Stomach smooth muscle (tissue), 2 donors: ENCODE data around the gene ARSK.

Experiments used
- H3K27ac ChIP-seq: one replicate; pipeline ENCODE4 v1.7.0; 2013; ENCODE audit warnings: mild to moderate bottlenecking, low read length, inconsistent platforms
- H3K27me3 ChIP-seq, 2 donors: one replicate each; pipeline ENCODE4 v1.7.0; 2013; ENCODE audit warnings: low read length in 2 of 2; ENCODE audit not compliant: insufficient read depth in 2 of 2, control insufficient read depth in 1 of 2
- H3K36me3 ChIP-seq, 2 donors: one replicate each; pipeline ENCODE4 v1.7.0; 2013; ENCODE audit warnings: low read length in 2 of 2; ENCODE audit not compliant: control insufficient read depth in 2 of 2, insufficient read depth in 2 of 2
- H3K4me1 ChIP-seq: one replicate; pipeline ENCODE4 v1.7.0; 2013; ENCODE audit warnings: low read length; ENCODE audit not compliant: control insufficient read depth, insufficient read depth
- H3K4me3 ChIP-seq, 2 donors: one replicate each; pipeline ENCODE4 v1.7.0; 2013; ENCODE audit warnings: low read length in 2 of 2
- H3K9ac ChIP-seq, 2 donors: one replicate each; pipeline ENCODE4 v1.7.0; 2013; ENCODE audit warnings: low read length in 2 of 2, mild to moderate bottlenecking in 1 of 2
- H3K9me3 ChIP-seq, 2 donors: one replicate each; pipeline ENCODE4 v1.7.0; 2013; ENCODE audit warnings: low read length in 2 of 2; ENCODE audit not compliant: control insufficient read depth in 2 of 2
- donor health status: healthy.
- donor health status: Pancreatic carcinoma.

Gene ARSK

GRCh38 chr5:95563367-95563766 lies 8.5 kb downstream of the ARSK start:
- Histone ChIP-seq H3K4me1 (no peaks in the 10 kb centered on the region), H3K27me3 (no peaks in the 10 kb centered on the region), H3K36me3 (peaks cover 0 to 5% of the 10 kb centered on the region in 2 donors), H3K9ac (no peak overlapping the region), H3K4me3 (no peak overlapping the region), H3K27ac (no peak overlapping the region), H3K9me3 (no peaks in the 10 kb centered on the region)

DNA sequence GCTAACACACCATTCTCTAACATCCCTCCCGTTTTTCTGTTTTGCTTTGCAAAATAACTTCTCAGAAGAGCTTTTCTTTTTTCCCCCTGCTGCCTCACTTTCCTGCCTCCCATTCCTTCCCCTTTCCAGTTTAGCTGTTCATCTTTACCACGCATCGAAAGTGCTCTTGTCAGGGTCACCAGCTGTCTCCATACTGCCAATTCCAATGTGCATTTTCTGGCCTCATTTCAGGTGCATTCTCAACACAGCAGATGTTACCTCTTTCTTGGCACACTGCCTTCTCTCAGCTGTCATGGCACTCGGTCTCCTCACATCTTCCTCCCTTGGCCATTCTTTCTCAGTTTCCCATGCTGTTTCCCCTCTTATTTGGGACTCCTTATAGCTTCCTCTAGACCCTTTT lies 9.5 kb downstream of the ARSK start:
- Histone ChIP-seq H3K9ac (no peak overlapping the region), H3K36me3 (peaks cover 0 to 9% of the 10 kb centered on the region in 2 donors), H3K27ac (no peak overlapping the region), H3K4me1 (no peaks in the 10 kb centered on the region), H3K4me3 (no peak overlapping the region), H3K9me3 (no peaks in the 10 kb centered on the region), H3K27me3 (no peaks in the 10 kb centered on the region)

- Histone ChIP-seq H3K36me3 (peaks cover 0 to 9% of the 10 kb centered on the region in 2 donors), H3K9me3 (no peaks in the 10 kb centered on the region), H3K27me3 (no peaks in the 10 kb centered on the region), H3K4me3 (no peak overlapping the region), H3K9ac (no peak overlapping the region), H3K27ac (no peak overlapping the region), H3K4me1 (no peaks in the 10 kb centered on the region)
These were observed 10.5 kb downstream of the ARSK start for GRCh38 chr5:95565280-95565920.

GRCh38 chr5:95572016-95572415 lies 17.1 kb downstream of the ARSK start:
- no peaks in the 10 kb centered on the region for H3K9me3 ChIP-seq
- H3K4me3 ChIP-seq = no peak overlapping the region
- H3K36me3 ChIP-seq = peaks cover 0 to 7% of the 10 kb centered on the region in 2 donors
- H3K9ac ChIP-seq = no peak overlapping the region
- no peak overlapping the region for H3K27ac ChIP-seq
- H3K27me3 ChIP-seq = no peaks in the 10 kb centered on the region
- no peaks in the 10 kb centered on the region for H3K4me1 ChIP-seq

DNA sequence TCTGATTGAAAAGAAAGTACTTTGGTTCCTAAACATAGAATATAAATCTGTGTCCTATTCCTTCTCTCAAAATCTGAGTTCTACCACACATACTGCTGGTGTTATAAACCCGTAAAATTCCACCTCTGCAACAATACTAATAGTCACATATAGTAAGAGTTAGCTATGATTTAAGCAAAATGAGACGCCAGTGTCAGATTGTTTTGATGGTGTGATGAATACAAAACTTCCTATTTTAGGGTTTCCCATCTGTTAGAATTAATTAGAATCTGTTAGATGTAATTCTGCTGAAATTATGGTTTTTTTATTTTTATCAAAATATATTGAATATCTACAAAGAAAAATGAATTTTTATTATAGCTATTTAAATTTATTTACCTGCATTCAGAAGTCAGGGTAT lies 26.7 kb downstream of the ARSK start:
- H3K27me3 ChIP-seq = no peaks in the 10 kb centered on the region
- no peaks in the 10 kb centered on the region for H3K9me3 ChIP-seq
- H3K4me1 ChIP-seq = no peaks in the 10 kb centered on the region
- H3K36me3 ChIP-seq = no peaks in the 10 kb centered on the region
- no peak overlapping the region for H3K4me3 ChIP-seq
- H3K9ac ChIP-seq = no peak overlapping the region
- H3K27ac ChIP-seq = no peak overlapping the region

- Histone ChIP-seq H3K9ac (no peak overlapping the region), H3K36me3 (no peaks in the 10 kb centered on the region), H3K9me3 (no peaks in the 10 kb centered on the region)
These were observed 29.1 kb downstream of the ARSK start for GRCh38 chr5:95583992-95584391.

GRCh38 chr5:95590880-95591279 lies 36.0 kb downstream of the ARSK start:
- no peaks in the 10 kb centered on the region for H3K36me3 ChIP-seq
- H3K27ac ChIP-seq = no peak overlapping the region
- H3K27me3 ChIP-seq = no peaks in the 10 kb centered on the region
- H3K4me1 ChIP-seq = no peaks in the 10 kb centered on the region
- H3K9me3 ChIP-seq = no peaks in the 10 kb centered on the region
- no peak overlapping the region for H3K4me3 ChIP-seq
- no peak overlapping the region for H3K9ac ChIP-seq

More at GRCh38 chr5:95583992-95584391, 29.1 kb downstream of the ARSK start:
- Histone ChIP-seq H3K4me3 (no peak overlapping the region), H3K27ac (no peak overlapping the region), H3K27me3 (no peaks in the 10 kb centered on the region), H3K4me1 (no peaks in the 10 kb centered on the region)

- H3K27me3 ChIP-seq = no peaks in the 10 kb centered on the region
- H3K4me1 ChIP-seq = no peaks in the 10 kb centered on the region
- no peak overlapping the region for H3K9ac ChIP-seq
- no peaks in the 10 kb centered on the region for H3K9me3 ChIP-seq
- H3K36me3 ChIP-seq = no peaks in the 10 kb centered on the region
- H3K4me3 ChIP-seq = no peak overlapping the region
- H3K27ac ChIP-seq = no peak overlapping the region
These were observed 36.6 kb downstream of the ARSK start for GRCh38 chr5:95591490-95591901.

DNA sequence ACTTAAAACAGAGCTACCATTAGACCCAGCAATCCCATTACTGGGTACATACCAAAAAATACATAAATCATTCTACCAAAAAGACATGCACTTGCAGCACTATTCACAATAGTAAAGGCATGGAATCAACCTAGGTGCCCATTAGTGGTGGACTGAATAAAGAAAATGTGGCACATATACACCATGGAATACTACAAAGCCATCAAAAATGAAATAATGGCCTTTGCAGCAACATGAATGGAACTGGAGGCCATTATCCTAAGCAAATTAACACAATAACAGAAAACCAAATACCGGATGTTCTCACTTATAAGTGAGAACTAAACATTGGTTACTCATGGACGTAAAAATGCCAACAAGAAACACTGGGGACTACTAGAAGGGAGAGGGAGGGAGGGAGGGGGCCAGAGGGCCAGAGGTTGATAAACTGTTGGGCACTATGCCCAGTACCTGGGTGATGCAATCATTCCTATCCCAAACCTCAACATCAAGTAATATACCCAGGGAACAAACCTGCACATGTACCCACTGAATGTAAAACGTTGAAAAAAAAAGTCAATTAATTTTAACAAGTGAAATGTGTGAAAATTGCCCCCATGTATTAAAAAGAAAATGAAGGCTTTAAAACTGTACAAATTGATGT lies 40.5 kb downstream of the ARSK start:
- H3K9me3 ChIP-seq = no peaks in the 10 kb centered on the region
- H3K9ac ChIP-seq = no peak overlapping the region
- H3K27ac ChIP-seq = no peak overlapping the region

GRCh38 chr5:95599252-95599651 lies 44.4 kb downstream of the ARSK start:
- Histone ChIP-seq H3K4me1 (no peaks in the 10 kb centered on the region), H3K27ac (no peak overlapping the region), H3K9ac (no peak overlapping the region), H3K4me3 (no peak overlapping the region), H3K9me3 (no peaks in the 10 kb centered on the region), H3K36me3 (no peaks in the 10 kb centered on the region), H3K27me3 (no peaks in the 10 kb centered on the region)

More for the DNA sequence above, 40.5 kb downstream of the ARSK start:
- Histone ChIP-seq H3K4me3 (no peak overlapping the region), H3K36me3 (no peaks in the 10 kb centered on the region), H3K4me1 (no peaks in the 10 kb centered on the region), H3K27me3 (no peaks in the 10 kb centered on the region)

DNA sequence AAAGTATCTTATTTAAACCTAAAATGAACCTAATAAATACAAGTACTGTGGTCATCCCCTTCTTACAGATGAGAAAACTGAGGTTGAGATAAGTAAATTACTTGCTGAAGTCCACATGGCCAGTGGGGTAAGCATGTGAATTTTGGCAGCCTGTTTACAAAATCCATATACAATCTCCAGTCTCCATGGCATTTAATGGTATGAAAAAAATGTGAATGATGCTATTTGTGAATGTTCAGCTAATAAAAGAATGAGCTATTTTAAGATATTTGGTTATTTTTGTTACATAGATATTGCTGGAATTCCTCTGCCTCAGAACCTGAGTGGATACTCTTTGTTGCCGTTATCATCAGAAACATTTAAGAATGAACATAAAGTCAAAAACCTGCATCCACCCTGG lies 45.7 kb downstream of the ARSK start:
- H3K4me3 ChIP-seq = no peak overlapping the region
- H3K36me3 ChIP-seq = no peaks in the 10 kb centered on the region
- no peak overlapping the region for H3K27ac ChIP-seq
- H3K27me3 ChIP-seq = no peaks in the 10 kb centered on the region
- no peak overlapping the region for H3K9ac ChIP-seq
- H3K4me1 ChIP-seq = no peaks in the 10 kb centered on the region
- no peaks in the 10 kb centered on the region for H3K9me3 ChIP-seq
